DMS 273 treated with DMSO at 0.1 percent for 48 hours (cell line): ENCODE results near the gene DLEU7.

Experiments
- DNase-seq: peaks from one replicate; lab custom pipeline; 2025; lab: John Stamatoyannopoulos, UW

The DLEU7 gene

GRCh38 chr13:50842990-50843256 is 569 bp downstream of the DLEU7 start:
- DNase-seq = no peak

- no peak for DNase-seq
Observed at GRCh38 chr13:50842251-50842989, 1.1 kb downstream of the DLEU7 start.

GRCh38 chr13:50841786-50842185 is 1.7 kb downstream of the DLEU7 start:
- no peak for DNase-seq

GRCh38 chr13:50840284-50840683 is 3.2 kb downstream of the DLEU7 start:
- no peak for DNase-seq

- DNase-seq = no peak
Observed at GRCh38 chr13:50839828-50840227, 3.7 kb downstream of the DLEU7 start.

GRCh38 chr13:50838701-50839100 is 4.8 kb downstream of the DLEU7 start:
- no peak for DNase-seq

- DNase-seq = no peak
Observed at GRCh38 chr13:50838031-50838430, 5.5 kb downstream of the DLEU7 start.

- DNase-seq = no peak
Observed at GRCh38 chr13:50831512-50831911, 12.0 kb downstream of the DLEU7 start.

- no peak for DNase-seq
Observed at GRCh38 chr13:50829896-50830295, 13.6 kb downstream of the DLEU7 start.

- no peak for DNase-seq
Observed at GRCh38 chr13:50829226-50829625, 14.3 kb downstream of the DLEU7 start.

GRCh38 chr13:50826035-50826434 is 17.5 kb downstream of the DLEU7 start:
- no peak for DNase-seq

GRCh38 chr13:50812242-50812641 is 31.2 kb downstream of the DLEU7 start:
- DNase-seq = no peak

GRCh38 chr13:50810998-50811397 is 32.5 kb downstream of the DLEU7 start:
- no peak for DNase-seq

- DNase-seq = no peak
Observed at GRCh38 chr13:50810468-50810867, 33.0 kb downstream of the DLEU7 start.

GRCh38 chr13:50809133-50810090 is 34.1 kb downstream of the DLEU7 start:
- no peak for DNase-seq

GRCh38 chr13:50805805-50806204 is 37.7 kb downstream of the DLEU7 start:
- no peak for DNase-seq

- no peak for DNase-seq
Observed at GRCh38 chr13:50801087-50801931, 42.2 kb downstream of the DLEU7 start.

- no peak for DNase-seq
Observed at GRCh38 chr13:50800091-50800739, 43.3 kb downstream of the DLEU7 start.

GRCh38 chr13:50798923-50799322 is 44.6 kb downstream of the DLEU7 start:
- no peak for DNase-seq

- DNase-seq = no peak
Observed at GRCh38 chr13:50797091-50797490, 46.4 kb downstream of the DLEU7 start.

GRCh38 chr13:50796463-50796862 is 47.0 kb downstream of the DLEU7 start:
- DNase-seq = no peak

GRCh38 chr13:50794226-50794625 is 49.3 kb downstream of the DLEU7 start:
- no peak for DNase-seq
